GM04503 (cell line): ENCODE data around the gene NUMBL.

ENCODE experiments used
- DNase-seq: peaks from one replicate; pipeline ENCODE4 v3.0.0-alpha.2; 2012; ENCODE audit warnings: low read depth

NUMBL gene

DNA sequence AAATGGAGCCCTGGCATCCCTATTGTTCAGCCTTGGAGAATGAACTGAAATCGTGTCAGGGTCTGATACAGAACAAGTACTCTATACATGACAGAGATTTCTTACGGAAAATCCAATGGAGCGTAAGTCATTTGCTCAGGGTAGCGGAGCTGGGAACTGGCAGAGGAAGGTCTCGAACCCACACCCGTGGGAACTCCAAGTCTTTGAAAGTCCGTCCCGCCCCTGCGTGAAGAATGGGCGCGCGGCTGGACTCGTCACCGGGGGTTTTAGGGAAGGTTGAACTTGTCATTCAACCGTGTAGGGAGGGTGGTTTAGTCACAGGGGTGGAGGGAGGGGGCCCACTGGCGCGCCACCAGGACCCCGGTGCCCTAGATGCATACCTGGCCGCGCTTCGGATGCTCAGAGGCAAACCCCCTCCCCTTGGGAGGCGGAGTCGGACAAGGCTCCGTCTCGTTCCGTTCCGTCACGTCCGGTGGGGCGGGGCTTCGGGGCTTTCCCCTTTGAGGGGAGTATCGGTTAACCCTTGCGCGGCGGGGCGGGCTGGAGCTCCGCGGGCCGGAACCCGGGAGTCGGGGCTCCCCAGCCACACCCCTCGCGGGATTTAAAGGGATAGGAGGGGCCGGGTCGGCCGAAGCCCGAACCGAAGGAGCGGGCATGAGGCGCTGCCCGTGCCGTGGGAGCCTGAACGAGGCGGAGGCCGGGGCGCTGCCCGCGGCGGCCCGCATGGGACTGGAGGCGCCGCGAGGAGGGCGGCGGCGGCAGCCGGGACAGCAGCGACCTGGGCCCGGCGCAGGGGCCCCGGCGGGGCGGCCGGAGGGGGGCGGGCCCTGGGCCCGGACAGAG lies 26.3 kb upstream of the NUMBL start, which contains the start of the genes COQ8B and ITPKC:
COQ8B (minus strand) TSS at position 405 of the 843 bp plus-strand sequence. CDS start 2,254 bp downstream, outside the sequence.
ITPKC (plus strand) TSS at position 631 of the 843 bp plus-strand sequence; CDS start at position 655, 24 bp downstream.
- DNase-seq, result peak; percentile 85

DNA sequence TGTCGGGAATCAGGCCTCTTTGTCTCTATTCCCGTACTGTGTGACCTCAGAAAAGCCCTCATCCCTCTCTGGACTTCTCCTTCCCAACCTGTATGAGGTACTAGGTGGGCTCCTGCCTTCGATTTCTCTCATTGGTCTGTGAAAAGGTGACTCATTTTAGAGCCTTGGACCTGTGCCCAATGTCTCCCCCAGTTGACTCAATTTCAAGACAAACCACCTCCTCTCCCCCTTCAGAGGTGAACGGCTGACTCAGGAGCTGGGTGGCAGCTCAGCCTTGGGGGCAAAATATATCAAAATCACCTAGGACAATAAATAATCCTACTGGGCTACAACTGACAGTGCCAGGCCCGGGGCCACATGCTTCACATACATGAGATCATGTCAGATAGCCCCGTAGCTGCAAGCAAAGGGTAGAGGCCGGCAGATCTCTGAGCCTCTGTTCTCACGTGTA lies 25.6 kb upstream of the NUMBL start:
- no peak for DNase-seq

DNA sequence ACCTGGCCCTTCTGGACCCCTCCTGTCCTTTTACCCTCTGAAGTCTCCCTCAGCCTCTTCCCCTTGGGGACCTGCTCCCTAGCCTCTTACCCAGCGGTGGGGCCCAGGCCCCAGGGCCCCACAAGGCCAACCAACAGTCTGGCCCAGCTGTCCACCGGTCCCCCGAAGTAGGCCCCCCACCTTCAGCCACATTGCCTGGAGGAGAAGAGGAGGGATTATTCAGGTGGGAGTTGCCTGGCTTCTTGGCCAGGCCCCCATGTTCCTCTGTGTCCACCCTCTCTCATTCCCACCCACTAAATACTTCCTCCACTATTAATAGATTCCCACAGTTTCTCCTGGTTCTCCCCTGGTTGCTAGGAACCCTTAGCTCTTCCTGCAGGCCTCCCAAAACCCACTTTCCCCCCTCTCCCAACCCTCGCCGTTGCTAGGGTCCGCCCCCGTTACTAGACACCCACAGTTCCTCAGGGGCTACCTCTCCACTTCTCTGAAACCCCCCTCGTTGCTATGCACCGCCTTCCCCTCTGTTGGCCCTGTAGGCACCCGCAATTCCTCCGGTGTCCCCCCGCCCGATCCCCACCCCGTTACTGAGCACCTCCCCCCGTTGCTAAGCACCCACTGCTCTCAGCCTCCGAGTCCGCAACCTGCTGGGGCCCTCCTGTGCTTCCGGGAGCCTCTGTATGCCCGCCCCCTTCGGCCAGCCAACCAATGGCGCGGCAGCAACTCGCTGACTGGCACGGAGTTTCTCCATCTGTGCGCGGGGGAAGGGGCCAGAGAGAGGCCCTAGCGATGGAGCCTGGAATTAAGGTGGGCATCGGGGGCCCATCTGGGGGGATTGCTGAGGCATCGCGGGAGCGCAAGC lies 24.2 kb upstream of the NUMBL start:
- peak; percentile 62 for DNase-seq

- DNase-seq, result no peak
These were observed 23.5 kb upstream of the NUMBL start for GRCh38 chr19:40713939-40714338.

- no peak for DNase-seq
These were observed 19.4 kb upstream of the NUMBL start for GRCh38 chr19:40709817-40710216.

- no peak for DNase-seq
These were observed 17.2 kb upstream of the NUMBL start for GRCh38 chr19:40707615-40708014.

DNA sequence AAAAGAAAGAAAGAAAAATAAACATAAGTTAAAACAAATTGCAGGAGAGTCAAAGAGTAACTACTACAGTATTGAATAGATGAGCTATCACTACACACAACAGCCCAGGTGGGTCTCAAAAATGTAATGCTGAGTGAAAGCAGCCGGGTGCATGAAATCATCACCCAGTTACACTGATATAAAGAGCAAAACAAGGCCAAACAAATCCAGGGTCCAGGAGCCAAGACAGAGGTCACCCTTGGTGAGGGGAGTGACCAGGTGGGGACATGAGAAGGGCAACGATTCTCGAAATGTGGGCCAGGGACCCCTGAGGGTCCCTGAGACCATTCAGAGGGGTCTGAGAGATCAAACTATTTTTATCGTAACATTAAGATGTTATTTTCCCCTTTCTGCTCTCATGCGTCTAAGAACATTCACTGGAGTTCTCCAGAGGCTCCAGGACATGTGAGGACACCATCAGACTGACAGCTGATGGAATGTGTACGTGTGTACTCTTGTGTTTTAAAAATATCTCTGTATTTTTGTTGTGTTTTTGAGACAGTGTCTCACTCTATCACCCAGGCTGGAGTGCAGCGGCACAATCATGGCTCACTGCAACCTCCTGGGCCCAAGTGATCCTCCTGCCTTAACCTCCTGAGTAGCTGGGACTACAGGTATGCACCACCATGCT lies 15.6 kb upstream of the NUMBL start:
- no peak for DNase-seq

DNA sequence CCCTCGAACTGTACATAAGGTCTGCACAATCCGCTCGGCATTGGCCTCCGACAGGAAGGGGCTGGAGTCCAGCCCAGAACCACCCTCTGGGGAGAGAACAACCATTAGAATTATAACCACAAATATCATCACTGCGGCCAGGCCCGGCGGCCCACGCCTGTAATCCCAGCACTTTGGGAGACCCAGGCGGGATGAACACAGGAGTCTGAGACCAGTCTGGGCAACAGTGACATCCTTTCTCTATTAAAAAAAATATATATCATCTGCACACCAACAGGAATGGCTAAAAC lies 14.9 kb upstream of the NUMBL start:
- no peak for DNase-seq

DNA sequence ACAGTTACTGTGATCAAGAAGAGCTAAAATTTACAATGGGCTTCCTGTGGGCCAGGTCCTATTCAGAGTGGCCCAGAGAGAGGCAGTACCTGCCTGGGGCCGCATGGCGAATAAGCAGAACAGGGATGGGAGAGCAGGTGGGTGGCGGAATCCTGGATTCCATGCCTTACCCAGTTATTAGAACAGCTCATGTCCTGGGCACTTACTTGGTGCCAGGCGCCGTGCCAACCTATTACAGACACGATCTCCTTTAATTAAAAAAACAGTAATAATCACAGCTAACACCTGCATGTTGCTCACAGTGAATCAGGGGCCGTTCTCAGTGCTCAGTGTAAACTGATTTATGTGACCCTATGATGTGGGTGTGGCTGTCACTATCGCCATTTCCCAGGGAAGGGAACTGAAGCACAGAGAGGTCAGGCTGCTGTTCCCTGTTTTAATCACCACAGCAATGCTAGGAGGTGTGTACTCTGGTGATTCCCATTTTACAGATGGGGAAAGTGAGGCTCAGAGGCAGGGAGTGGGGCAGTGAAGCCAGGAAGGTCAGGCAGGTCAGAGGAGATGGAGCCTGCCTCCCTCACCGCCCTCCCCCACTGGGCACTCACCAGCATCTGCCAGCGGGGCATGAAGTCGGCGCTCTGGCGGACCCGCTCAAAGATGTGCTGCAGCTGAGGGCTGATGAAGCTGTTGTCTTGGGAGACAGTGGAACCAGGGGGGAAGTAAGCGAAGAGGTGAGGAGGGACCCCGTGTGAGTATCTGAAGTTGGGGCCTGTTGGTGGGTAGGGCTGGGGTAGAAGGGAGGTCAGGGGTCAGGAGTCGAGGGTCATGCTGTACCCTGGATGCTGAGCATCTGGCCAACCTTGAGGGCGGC lies 14.3 kb upstream of the NUMBL start:
- DNase-seq, result no peak

- DNase-seq, result no peak
These were observed 12.7 kb upstream of the NUMBL start for GRCh38 chr19:40703029-40703755.

DNA sequence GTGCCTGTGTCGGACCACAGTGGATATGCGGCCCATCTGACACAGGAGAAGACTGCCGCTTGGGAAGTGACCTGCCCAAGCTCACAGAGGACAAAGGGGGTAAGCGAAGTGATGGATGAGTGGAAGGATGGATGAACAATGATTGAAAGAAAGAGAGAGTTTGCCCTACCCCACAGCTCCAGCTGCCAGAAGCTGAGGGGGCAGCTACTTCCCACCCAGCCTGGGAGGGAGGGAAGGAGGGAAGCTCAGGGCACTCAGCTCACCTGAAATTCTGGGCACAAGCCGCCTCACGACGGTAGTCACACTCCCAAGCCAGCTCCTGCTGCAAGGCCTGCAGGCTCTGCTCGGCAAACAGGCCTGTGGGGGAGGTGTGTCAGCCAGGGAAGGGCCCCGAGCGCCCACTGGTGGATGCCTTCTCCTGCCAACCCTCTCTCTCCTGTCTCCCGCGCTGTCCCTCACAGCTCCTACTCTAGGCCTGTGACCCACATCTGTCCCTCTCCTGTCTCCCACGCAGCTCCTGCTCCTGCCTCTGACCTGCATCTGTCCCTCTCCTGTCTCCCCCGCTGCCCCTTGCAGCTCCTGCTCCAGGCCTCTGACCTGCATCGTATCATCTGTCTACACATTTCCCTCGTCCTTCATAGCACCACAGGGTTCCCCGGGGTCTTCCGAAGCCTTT lies 12.0 kb upstream of the NUMBL start:
- no peak for DNase-seq

DNA sequence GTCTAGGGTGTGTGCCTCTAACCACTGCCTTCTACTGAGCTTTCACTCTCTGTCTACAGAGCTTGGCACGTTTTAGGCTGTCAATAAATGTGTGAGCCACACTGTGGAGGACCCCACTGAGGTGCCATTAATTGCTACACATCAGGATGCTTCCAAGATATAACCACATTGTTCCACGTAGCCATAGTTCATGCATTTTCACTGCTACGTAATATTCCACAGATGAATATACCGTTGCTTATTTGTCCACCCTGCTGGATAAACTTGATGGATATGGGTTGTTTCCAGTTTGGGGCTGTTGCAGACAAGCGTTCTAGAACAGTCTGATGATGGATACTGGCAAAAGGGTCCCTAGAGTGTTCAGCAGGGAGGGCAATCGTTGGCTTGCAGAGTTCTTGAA lies 11.3 kb upstream of the NUMBL start:
- no peak for DNase-seq

GRCh38 chr19:40700083-40700482 lies 9.6 kb upstream of the NUMBL start:
- no peak for DNase-seq

DNA sequence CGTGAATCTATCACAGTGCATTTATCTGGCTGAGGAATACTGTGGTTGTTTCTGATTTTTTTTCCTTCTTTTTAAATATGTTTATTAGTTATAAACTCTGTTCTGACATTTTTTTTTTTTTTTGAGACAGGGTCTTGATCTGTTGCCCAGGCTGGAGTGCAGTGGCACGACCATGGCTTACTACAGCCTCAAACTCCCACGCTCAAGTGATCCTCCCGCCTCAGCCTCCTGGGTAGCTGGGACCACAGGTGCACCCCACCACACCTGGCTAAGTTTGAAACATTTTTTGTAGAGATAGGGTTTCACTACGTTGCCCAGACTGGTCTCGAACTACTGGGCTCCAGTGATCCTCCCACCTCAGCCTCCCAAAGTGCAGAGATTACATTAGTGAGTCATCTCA lies 6.6 kb upstream of the NUMBL start:
- no peak for DNase-seq

DNA sequence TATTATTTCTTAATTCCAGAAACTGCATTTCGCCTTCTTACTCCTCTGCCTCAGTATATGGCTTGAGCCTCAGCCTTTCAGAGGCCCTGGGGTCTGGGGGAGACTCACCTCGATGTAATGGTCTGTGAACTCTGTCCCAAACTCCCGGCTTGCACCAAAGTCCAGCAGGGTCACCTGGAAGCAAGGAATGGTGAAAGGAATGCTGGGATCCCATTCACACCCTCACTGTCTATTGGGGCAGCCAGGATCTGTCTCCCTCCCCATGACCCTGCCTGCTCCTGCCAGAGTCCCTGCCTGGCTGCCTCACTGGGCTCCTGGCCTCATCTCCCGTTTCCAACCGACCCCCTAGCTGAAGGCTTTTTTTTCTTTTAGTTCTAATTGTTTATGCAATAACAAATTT lies 5.4 kb upstream of the NUMBL start:
- DNase-seq, result no peak

- no peak for DNase-seq
These were observed 3.4 kb upstream of the NUMBL start for GRCh38 chr19:40693896-40694295.

- DNase-seq, result no peak
These were observed 2.8 kb upstream of the NUMBL start for GRCh38 chr19:40693150-40693788.

- DNase-seq, result no peak
These were observed 1.7 kb upstream of the NUMBL start for GRCh38 chr19:40692212-40692551.

GRCh38 chr19:40691421-40692211 lies 1.2 kb upstream of the NUMBL start:
- DNase-seq, result no peak
